GM20000 (cell line): ENCODE data around the gene NCF2.

ENCODE experiments used
- DNase-seq: peaks from one replicate; pipeline ENCODE4 v3.0.0; 2012; ENCODE audit warnings: low spot score
- CTCF ChIP-seq: IDR thresholded peaks from 2 replicates; pipeline ENCODE4 v1.5.1; 2012; ENCODE audit warnings: mild to moderate bottlenecking, control low read depth; ENCODE audit errors: extremely low read depth, missing control alignments

Gene NCF2

DNA sequence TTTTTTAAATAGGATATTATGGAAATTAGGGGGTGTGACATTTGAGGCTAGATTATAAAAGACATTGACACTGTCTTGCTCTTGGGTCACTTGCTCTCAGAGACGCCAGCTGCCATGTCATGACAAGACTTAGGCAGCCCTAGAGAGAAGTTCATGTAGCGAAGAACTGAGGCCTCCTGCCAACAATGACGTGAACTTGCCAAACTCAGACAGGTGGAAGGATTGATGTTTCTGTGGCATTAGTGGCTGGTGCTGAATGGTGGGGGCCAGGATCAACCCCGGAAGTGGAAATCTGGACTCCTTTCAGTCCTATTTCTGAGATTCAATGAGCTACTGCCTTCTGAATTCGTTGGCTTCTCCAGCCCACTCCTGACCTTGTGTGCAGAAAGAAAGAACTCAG lies 14.7 kb downstream of the NCF2 start:
- no peak for TF ChIP-seq CTCF
- no peak for DNase-seq

DNA sequence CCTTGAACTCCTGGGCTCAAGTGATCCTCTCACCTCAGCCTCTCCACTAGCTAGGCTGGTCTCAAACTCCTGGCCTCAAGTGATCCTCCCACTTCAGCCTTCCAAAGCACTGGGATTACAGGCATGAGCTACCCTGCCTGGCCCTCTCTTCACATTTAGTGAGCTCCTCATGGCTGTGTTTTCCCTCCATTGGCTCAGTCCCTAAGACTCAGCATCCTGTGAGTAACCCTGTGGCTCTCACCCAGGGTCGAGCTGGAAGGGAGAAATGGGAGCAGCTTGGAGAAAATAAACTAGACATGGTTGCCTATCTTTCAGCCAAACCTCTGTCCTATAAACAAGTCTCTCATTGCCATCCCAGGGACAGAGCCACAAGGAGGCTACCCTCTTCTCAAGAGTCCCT lies 17.5 kb downstream of the NCF2 start:
- DNase-seq: no peak
- TF ChIP-seq CTCF: no peak

DNA sequence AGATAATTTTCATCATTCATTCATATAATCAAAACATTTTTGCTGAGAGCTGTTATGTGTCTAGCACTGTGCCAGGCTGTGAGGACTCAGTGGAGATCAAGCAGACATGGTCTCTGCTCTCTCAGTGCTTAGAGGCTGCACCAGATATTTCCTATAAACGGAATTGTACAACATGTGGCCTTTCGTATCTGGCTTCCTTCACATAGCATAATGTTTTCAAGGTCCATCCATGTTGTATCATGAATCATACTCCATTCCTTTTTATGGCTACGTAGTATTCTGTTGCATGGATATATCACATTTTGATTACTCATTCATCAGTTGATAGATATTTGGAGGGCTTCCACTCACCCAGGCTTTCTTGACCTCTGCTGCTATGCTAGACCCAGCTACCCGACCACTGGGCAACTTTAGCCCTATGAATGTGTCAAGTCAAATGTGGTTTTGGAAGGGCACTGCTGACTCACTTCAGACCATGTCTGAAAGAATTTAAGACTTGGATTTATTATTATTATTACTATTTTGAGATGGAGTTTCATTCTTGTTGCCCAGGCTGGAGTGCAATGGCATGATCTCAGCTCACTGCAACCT lies 18.5 kb downstream of the NCF2 start:
- no peak for DNase-seq
- TF ChIP-seq CTCF: no peak

GRCh38 chr1:183570451-183570850 lies 19.8 kb downstream of the NCF2 start:
- no peak for TF ChIP-seq CTCF
- no peak for DNase-seq

DNA sequence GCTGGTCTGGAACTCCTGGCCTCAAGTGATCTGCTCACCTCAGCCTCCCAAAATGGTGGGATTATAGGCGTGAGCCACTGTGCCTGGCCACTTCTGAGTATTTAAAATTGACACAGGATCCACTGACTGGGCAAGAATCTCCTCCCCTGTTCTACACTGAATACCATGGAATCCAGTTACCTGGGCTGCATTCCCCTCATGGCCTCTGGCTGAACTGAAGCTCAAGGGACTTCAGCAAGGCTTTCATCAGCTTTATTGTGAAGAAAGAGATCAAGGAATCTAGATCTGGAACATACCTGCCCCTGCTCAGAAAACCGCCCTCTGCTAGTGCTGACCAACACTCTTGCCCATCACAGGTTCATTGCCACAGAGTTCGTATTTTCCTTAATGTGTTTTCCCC lies 20.5 kb downstream of the NCF2 start:
- DNase-seq: no peak
- no peak for TF ChIP-seq CTCF

- DNase-seq: no peak
- TF ChIP-seq CTCF: no peak
These were observed 21.1 kb downstream of the NCF2 start for GRCh38 chr1:183569141-183569540.

DNA sequence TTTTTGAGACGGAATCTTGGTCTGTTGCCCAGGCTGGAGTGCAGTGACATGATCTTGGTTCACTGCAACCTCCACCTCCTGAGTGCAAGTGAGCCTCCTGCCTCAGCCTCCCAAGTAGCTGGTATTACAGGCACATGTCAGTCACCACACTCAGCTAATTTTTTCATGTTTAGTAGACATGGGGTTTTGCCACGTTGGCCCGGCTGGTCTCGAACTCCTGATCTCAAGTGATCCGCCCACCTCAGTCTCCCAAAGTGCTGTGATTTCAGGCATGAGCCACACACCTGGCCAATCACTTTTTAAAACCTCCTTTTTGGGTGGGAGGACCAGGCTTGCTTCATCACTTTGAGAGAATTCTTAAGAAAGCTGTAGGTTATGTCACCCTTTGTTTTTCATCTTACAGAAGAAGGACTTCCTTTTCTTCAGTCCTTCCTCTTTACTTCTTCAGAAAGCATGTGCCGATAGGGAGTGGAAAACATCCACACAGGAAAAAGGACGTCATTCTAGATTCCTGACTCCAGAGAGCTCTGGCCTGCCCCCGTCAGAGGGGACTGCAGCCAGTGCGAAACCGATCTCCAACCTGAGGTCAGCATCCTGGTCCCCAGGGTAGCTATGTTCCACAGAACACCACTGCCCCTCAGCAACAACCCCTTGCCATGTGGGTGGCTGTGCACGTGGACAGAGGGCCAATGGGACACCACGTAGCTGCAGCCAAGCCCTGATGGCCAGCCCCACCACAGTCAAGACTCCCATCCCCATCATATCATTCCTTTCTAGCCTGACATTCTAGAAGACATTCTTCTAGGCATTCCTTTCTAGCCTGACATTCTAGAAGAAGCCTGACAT lies 21.9 kb downstream of the NCF2 start:
- no peak for TF ChIP-seq CTCF
- DNase-seq: no peak
